ENCODE data around the gene ARHGEF38. TPM values are rescaled to one million over a fixed set of nuclear protein-coding genes. Genes with fewer than 3 reads are reported as not detected.
A peak's percentile ranks its signal among the peaks of the same experiment; 100 is the strongest.

Gene ARHGEF38
- total and polyA plus RNA-seq, 12 donors = 0.28 TPM; not detected in 11

- H3K4me1 ChIP-seq = peaks cover 0 to 64% (median 26%) of the 10 kb centered on the region in 9 donors
- H3K27me3 ChIP-seq = no peaks in the 10 kb centered on the region
- intact Hi-C loops (cut with DNase I) = loop anchor here in 1 of 10 donors (10.0 kb wide), 1 partner anchor 113 kb away; no protein-coding TSS in a partner anchor
- H3K9me3 ChIP-seq = no peaks in the 10 kb centered on the region
- TF ChIP-seq CTCF (IDR thresholded peaks at IDR 0.05) = no peak
- peak; percentile 43 to 63 for DNase-seq
- WGBS, 2 donors = 34 to 35% methylated on average over 4 of the region's 4 CpGs
- peak overlapping the region in 7 of 10 donors; percentile 9 to 35 (median 17) for H3K27ac ChIP-seq
- no peaks in the 10 kb centered on the region for H3K36me3 ChIP-seq
- ATAC-seq = peak in 6 of 8 donors; percentile 52 to 94 (median 82)
- no peak overlapping the region for H3K4me3 ChIP-seq
Observed at GRCh38 chr4:105637408-105638176, 85.2 kb downstream of the ARHGEF38 start.

DNA sequence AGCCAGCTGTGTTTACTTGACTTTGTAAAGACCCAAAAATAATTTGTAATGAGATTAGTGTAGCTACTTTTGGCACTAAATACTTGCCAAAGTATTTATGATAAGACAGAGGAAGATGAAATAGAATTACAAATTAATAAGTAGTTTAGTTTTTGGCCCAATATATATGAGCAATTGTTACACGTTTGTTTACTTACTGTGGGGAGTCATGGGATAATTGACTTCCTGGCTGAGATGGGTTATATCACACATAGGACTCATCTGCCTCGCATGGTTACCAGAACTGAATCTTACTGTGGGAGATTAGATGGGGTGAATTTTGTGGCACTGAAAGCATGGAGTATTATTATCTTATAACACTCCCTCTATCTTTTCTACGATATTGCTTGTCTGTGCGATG is 89.4 kb downstream of the ARHGEF38 start:
- intact Hi-C loops (cut with DNase I) = no loop called here
- Histone ChIP-seq H3K27ac (no peak overlapping the region), H3K27me3 (no peaks in the 10 kb centered on the region), H3K9me3 (no peaks in the 10 kb centered on the region), H3K4me3 (no peak overlapping the region), H3K36me3 (no peaks in the 10 kb centered on the region), H3K4me1 (peaks cover 0 to 29% (median 10%) of the 10 kb centered on the region in 9 donors)
- WGBS, 2 donors = 32 to 33% methylated on average over 4 of the region's 4 CpGs
- ATAC-seq (no peak), DNase-seq (no peak)
- TF ChIP-seq CTCF (IDR thresholded peaks at IDR 0.05) = no peak

GRCh38 chr4:105644257-105644656 is 91.8 kb downstream of the ARHGEF38 start:
- WGBS, 2 donors = 45 to 47% methylated on average over 2 of the region's 2 CpGs
- ATAC-seq (no peak), DNase-seq (no peak)
- Histone ChIP-seq H3K27ac (no peak overlapping the region), H3K4me1 (peaks cover 0 to 12% (median 0%) of the 10 kb centered on the region in 9 donors), H3K4me3 (no peak overlapping the region), H3K36me3 (no peaks in the 10 kb centered on the region), H3K27me3 (no peaks in the 10 kb centered on the region), H3K9me3 (no peaks in the 10 kb centered on the region)
- TF ChIP-seq CTCF (IDR thresholded peaks at IDR 0.05) = no peak
- intact Hi-C loops (cut with DNase I) = no loop called here

DNA sequence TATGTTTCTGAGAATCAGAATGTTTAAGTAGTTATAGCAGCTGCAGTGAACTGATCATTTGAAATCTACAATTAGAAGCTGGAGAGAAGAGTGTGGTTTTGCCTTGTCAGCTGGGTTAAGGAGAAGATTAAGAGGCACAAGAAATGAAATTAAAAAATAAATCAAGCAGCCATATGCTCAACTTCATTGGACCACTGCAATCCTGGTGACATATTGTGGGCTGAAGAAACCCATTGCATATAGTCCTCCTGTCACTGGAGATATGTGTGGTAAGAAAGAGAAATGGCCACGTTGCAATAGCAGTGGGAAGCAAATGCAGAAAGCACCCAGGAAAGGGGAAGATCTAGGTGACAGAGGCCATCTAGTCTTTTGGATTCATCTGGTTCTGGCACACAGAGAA is 93.0 kb downstream of the ARHGEF38 start:
- Histone ChIP-seq H3K27ac (no peak overlapping the region), H3K4me1 (peaks cover 0 to 12% (median 0%) of the 10 kb centered on the region in 9 donors), H3K27me3 (no peaks in the 10 kb centered on the region), H3K4me3 (no peak overlapping the region), H3K36me3 (no peaks in the 10 kb centered on the region), H3K9me3 (no peaks in the 10 kb centered on the region)
- intact Hi-C loops (cut with DNase I) = no loop called here
- WGBS, 2 donors = 61 to 74% methylated on average over 1 of the region's 1 CpG
- DNase-seq (no peak), ATAC-seq (no peak)
- TF ChIP-seq CTCF (IDR thresholded peaks at IDR 0.05) = no peak
